Left forelimb (tissue), 1 donor: ENCODE measurements around the gene SSH2.
"Not testable (repeated sequence)": the region's sequence is repeated elsewhere in the genome, so short reads cannot be mapped to it uniquely, and the experiment has no call there.

Experiments
- DNase-seq: peaks from one replicate; pipeline ENCODE4 v3.0.0-alpha.2; 2018; ENCODE audit warnings: low spot score

Gene SSH2

GRCh38 chr17:29742210-29742513 is 187.9 kb downstream of the SSH2 start:
- DNase-seq = no peak

- DNase-seq = no peak
Measured at GRCh38 chr17:29740017-29740416, 190.0 kb downstream of the SSH2 start.

GRCh38 chr17:29734640-29735039 is 195.4 kb downstream of the SSH2 start:
- no peak for DNase-seq

- no peak for DNase-seq
Measured at GRCh38 chr17:29733166-29733565, 196.9 kb downstream of the SSH2 start.

- DNase-seq = no peak
Measured at GRCh38 chr17:29732613-29733012, 197.4 kb downstream of the SSH2 start.

- no peak for DNase-seq
Measured at GRCh38 chr17:29732209-29732608, 197.8 kb downstream of the SSH2 start.

GRCh38 chr17:29731589-29731929 is 198.5 kb downstream of the SSH2 start:
- DNase-seq = no peak

GRCh38 chr17:29728490-29728889 is 201.5 kb downstream of the SSH2 start:
- no peak for DNase-seq

GRCh38 chr17:29726715-29727252 is 203.2 kb downstream of the SSH2 start:
- DNase-seq = no peak

GRCh38 chr17:29725408-29725807 is 204.6 kb downstream of the SSH2 start:
- DNase-seq = not testable (repeated sequence)

GRCh38 chr17:29723278-29724047 is 206.6 kb downstream of the SSH2 start:
- DNase-seq = no peak

GRCh38 chr17:29722411-29723198 is 207.4 kb downstream of the SSH2 start:
- DNase-seq = no peak

- no peak for DNase-seq
Measured at GRCh38 chr17:29720551-29720950, 209.5 kb downstream of the SSH2 start.

GRCh38 chr17:29719469-29719868 is 210.6 kb downstream of the SSH2 start:
- DNase-seq = no peak

- no peak for DNase-seq
Measured at GRCh38 chr17:29718446-29719039, 211.5 kb downstream of the SSH2 start.

- no peak for DNase-seq
Measured at GRCh38 chr17:29717817-29718216, 212.2 kb downstream of the SSH2 start.

GRCh38 chr17:29716566-29716965 is 213.5 kb downstream of the SSH2 start:
- DNase-seq = no peak

GRCh38 chr17:29715680-29716079 is 214.3 kb downstream of the SSH2 start:
- DNase-seq = no peak

GRCh38 chr17:29714146-29714545 is 215.9 kb downstream of the SSH2 start:
- no peak for DNase-seq

GRCh38 chr17:29713626-29714025 is 216.4 kb downstream of the SSH2 start:
- no peak for DNase-seq

GRCh38 chr17:29711588-29712385 is 218.2 kb downstream of the SSH2 start:
- no peak for DNase-seq

- DNase-seq = no peak
Measured at GRCh38 chr17:29710891-29711418, 219.1 kb downstream of the SSH2 start.
